Caco-2 (cell line): ENCODE measurements around the gene TPRG1L. TPM values are rescaled to one million over a fixed set of nuclear protein-coding genes. Genes with fewer than 3 reads are reported as not detected.

Experiments
- BruUV-seq: library from RNA; stranded (reverse); fragments of 400-500 nt; replicated peaks from 2 replicates; lab custom pipeline; 2021; lab: Mats Ljungman, UMichigan
- CTCF ChIA-PET: fragments of 300-600 bp; sonication (Branson Sonifier 250); formaldehyde crosslinking; loops from one replicate; lab custom pipeline; 2022; ENCODE audit warnings: antibody characterized with exemption; lab: Charles Lee
- POLR2A ChIA-PET: fragments of 300-600 bp; sonication (Branson Sonifier 250); formaldehyde crosslinking; loops from one replicate; lab custom pipeline; 2022; ENCODE audit warnings: antibody characterized with exemption; lab: Charles Lee
- DNase-seq, 2 experiments: peaks; one replicate each; pipeline versions ENCODE4 v3.0.0 to v3.0.0-alpha.2; 2020 to 2022
- H3K27me3 ChIP-seq: replicated peaks from 2 replicates; pipeline ENCODE4 v1.6.0; 2011; ENCODE audit warnings: low read length; ENCODE audit not compliant: control insufficient read depth, insufficient read depth
- H3K36me3 ChIP-seq: 2 replicates; pipeline ENCODE4 v1.5.1; 2011; ENCODE audit warnings: low read length; ENCODE audit not compliant: control insufficient read depth, insufficient read depth
- H3K4me1 ChIP-seq: fragments of 250-450 bp; sonication (Bioruptor Pico); 2 replicates; pipeline ENCODE4 v1.5.1; 2020; ENCODE audit warnings: mild to moderate bottlenecking
- H3K4me3 ChIP-seq: 2 replicates; pipeline ENCODE4 v1.5.1; 2011; ENCODE audit warnings: low read depth, mild to moderate bottlenecking, control low read depth, low read length
- H3K9me3 ChIP-seq: fragments of 250-450 bp; sonication (Bioruptor Pico); 2 replicates; pipeline ENCODE4 v1.5.1; 2020; ENCODE audit warnings: mild to moderate bottlenecking, moderate library complexity
- H3K27ac Mint-ChIP-seq: one replicate; pipeline ENCODE4 v1.8.0; 2022; ENCODE audit warnings: mixed read lengths; ENCODE audit not compliant: unreplicated experiment
- H3K27me3 Mint-ChIP-seq: one replicate; pipeline ENCODE4 v1.8.0; 2022; ENCODE audit warnings: mixed read lengths; ENCODE audit not compliant: insufficient read depth, unreplicated experiment
- H3K36me3 Mint-ChIP-seq: one replicate; pipeline ENCODE4 v1.8.0; 2022; ENCODE audit warnings: mild to moderate bottlenecking, mixed read lengths; ENCODE audit not compliant: insufficient read depth, unreplicated experiment
- H3K4me1 Mint-ChIP-seq: one replicate; pipeline ENCODE4 v1.8.0; 2022; ENCODE audit warnings: low read depth, mixed read lengths; ENCODE audit not compliant: unreplicated experiment
- H3K4me3 Mint-ChIP-seq: one replicate; pipeline ENCODE4 v1.8.0; 2022; ENCODE audit warnings: mild to moderate bottlenecking, moderate library complexity, mixed read lengths; ENCODE audit not compliant: unreplicated experiment
- H3K9me3 Mint-ChIP-seq: one replicate; pipeline ENCODE4 v1.8.0; 2022; ENCODE audit warnings: mixed read lengths; ENCODE audit not compliant: unreplicated experiment
- CTCF ChIP-seq, 2 experiments: fragments of 200-600 bp in 1 of 2; IDR thresholded peaks; 1 replicate in 1 of 2; 2 replicates in 1 of 2; pipeline versions ENCODE4 v1.5.1 to v1.8.0; 2011 to 2022; ENCODE audit warnings: antibody characterized with exemption in 1 of 2, control low read depth in 1 of 2, inconsistent platforms in 1 of 2, low read depth in 1 of 2, low read length in 1 of 2, mild to moderate bottlenecking in 1 of 2, moderate library complexity in 1 of 2; ENCODE audit not compliant: insufficient read depth in 1 of 2, severe bottlenecking in 1 of 2, unreplicated experiment in 1 of 2
- intact Hi-C: fragments of 100-400 bp; cut with micrococcal nuclease; formaldehyde crosslinking; loops from one replicate; pipeline ENCODE4 v1.10.0; 2022; ENCODE audit not compliant: unreplicated experiment
- total RNA-seq: library from RNA; stranded (reverse); gene quantifications from 2 replicates; pipeline ENCODE4 v1.2.3, GENCODE V29; 2022

The TPRG1L gene
- total RNA-seq, 1 experiment from 2014 or later: 43.9 TPM

GRCh38 chr1:3679098-3679555 lies 54.3 kb downstream of the TPRG1L start:
- no peak overlapping the region for H3K4me3 Mint-ChIP-seq
- H3K4me1 Mint-ChIP-seq: peaks cover 4% of the 10 kb centered on the region
- Histone ChIP-seq H3K36me3 (no peaks in the 10 kb centered on the region), H3K4me1 (peaks cover 7% of the 10 kb centered on the region), H3K27me3 (no peaks in the 10 kb centered on the region), H3K9me3 (no peaks in the 10 kb centered on the region), H3K4me3 (no peak overlapping the region)
- no peaks in the 10 kb centered on the region for H3K36me3 Mint-ChIP-seq
- no peaks in the 10 kb centered on the region for H3K27me3 Mint-ChIP-seq
- H3K9me3 Mint-ChIP-seq: no peaks in the 10 kb centered on the region
- intact Hi-C loops: no loop called here
- no peak for DNase-seq
- TF ChIP-seq CTCF (IDR thresholded peaks at IDR 0.05; ENCODE audit: insufficient read depth in 1 of 2, low read depth in 1 of 2, low read length in 1 of 2, severe bottlenecking in 1 of 2, unreplicated experiment in 1 of 2): no peak
- no peak overlapping the region for H3K27ac Mint-ChIP-seq
- POLR2A ChIA-PET: no interaction called here
- no TSS peak for BruUV-seq
- CTCF ChIA-PET: no interaction called here

Other genes starting within 250 kb of the TPRG1L start
- 35.6 and 40.6 TPM in 2 replicates for gene ARHGEF16, start 170.3 kb upstream of the TPRG1L start, total RNA-seq
- 12.1 and 13.3 TPM in 2 replicates for gene MEGF6, start 13.5 kb upstream of the TPRG1L start, total RNA-seq
- gene WRAP73, start 25.1 kb downstream of the TPRG1L start, total RNA-seq: 25.1 and 31.6 TPM in 2 replicates
- 11.7 and 11.9 TPM in 2 replicates for gene TP73, start 27.5 kb downstream of the TPRG1L start, total RNA-seq
- not detected in 2 replicates for gene CCDC27, start 127.4 kb downstream of the TPRG1L start, total RNA-seq
- gene SMIM1, start 147.7 kb downstream of the TPRG1L start, total RNA-seq: 7.1 and 9.4 TPM in 2 replicates
- 44.3 and 48.5 TPM in 2 replicates for gene LRRC47, start 171.5 kb downstream of the TPRG1L start, total RNA-seq
- gene CEP104, start 232.2 kb downstream of the TPRG1L start, total RNA-seq: 35.6 and 36.0 TPM in 2 replicates
- 7.1 and 7.7 TPM in 2 replicates for gene DFFB, start 232.5 kb downstream of the TPRG1L start, total RNA-seq